K562 (cell line): ENCODE measurements around the gene AP1G1.

Experiments used
- DPF2 ChIP-seq: fragments of 450-650 bp; IDR thresholded peaks from 2 replicates; pipeline ENCODE4 v1.6.1; 2016
- POLR2A ChIP-seq: fragments of 450-650 bp; conservative IDR thresholded peaks from 2 replicates; pipeline ENCODE4 v1.6.1; 2016
- RAD21 ChIP-seq, 2 experiments: fragments of 250-450 bp in 1 of 2; fragments of 450-650 bp in 1 of 2; sonication (Bioruptor Pico) in 1 of 2; formaldehyde crosslinking in 1 of 2; IDR thresholded peaks in 1 of 2; conservative IDR thresholded peaks in 1 of 2; 2 replicates each; pipeline versions ENCODE4 v1.4.0 to v1.8.0; 2020 to 2022; ENCODE audit warnings: mild to moderate bottlenecking in 2 of 2, moderate library complexity in 1 of 2
- SIX5 ChIP-seq, 2 experiments: IDR thresholded peaks; 2 replicates each; pipeline ENCODE4 v1.6.1; 2011; ENCODE audit warnings: low read length in 2 of 2, borderline replicate concordance in 1 of 2, low read depth in 1 of 2, mild to moderate bottlenecking in 1 of 2, moderate library complexity in 1 of 2; ENCODE audit not compliant: insufficient read depth in 1 of 2
- ZNF274 ChIP-seq: IDR thresholded peaks from 2 replicates; pipeline ENCODE4 v1.6.1; 2011; ENCODE audit warnings: low read depth, mild to moderate bottlenecking, low read length, moderate library complexity, borderline replicate concordance

GRCh38 chr16:71687861-71688260, 120.8 kb downstream of the AP1G1 start:
- TF ChIP-seq ZNF274: no peak
- no peak for TF ChIP-seq DPF2
- no peak for TF ChIP-seq RAD21 (CRISPR knock-in tag; conservative IDR thresholded peaks at IDR 0.05 in 1 of 2, IDR thresholded peaks at IDR 0.05 in 1 of 2)
- TF ChIP-seq POLR2A: no peak
- no peak for TF ChIP-seq SIX5 (IDR thresholded peaks at IDR 0.05; ENCODE audit: borderline replicate concordance in 1 of 2, insufficient read depth in 1 of 2, low read depth in 1 of 2, low read length in 2 of 2)
